Brain pericyte (primary cell): ENCODE results near the gene H6PD.

Source experiments
- DNase-seq: peaks from one replicate; pipeline ENCODE4 v3.0.0-alpha.2; 2012; ENCODE audit warnings: low read depth, low spot score

Gene H6PD

GRCh38 chr1:9278116-9278515 lies 43.5 kb downstream of the H6PD start:
- DNase-seq = no peak

GRCh38 chr1:9278585-9279153 lies 44.1 kb downstream of the H6PD start:
- no peak for DNase-seq

- DNase-seq = no peak
Measured at GRCh38 chr1:9279172-9279840, 44.7 kb downstream of the H6PD start.

- peak; percentile 38 for DNase-seq
Measured at GRCh38 chr1:9280015-9280860, 45.7 kb downstream of the H6PD start.

- no peak for DNase-seq
Measured at GRCh38 chr1:9281071-9281827, 46.7 kb downstream of the H6PD start.

GRCh38 chr1:9281908-9282695 lies 47.5 kb downstream of the H6PD start:
- DNase-seq = no peak

- DNase-seq = no peak
Measured at GRCh38 chr1:9282696-9282955, 48.1 kb downstream of the H6PD start.

GRCh38 chr1:9284061-9284460 lies 49.5 kb downstream of the H6PD start:
- DNase-seq = no peak

- DNase-seq = no peak
Measured at GRCh38 chr1:9286556-9286955, 52.0 kb downstream of the H6PD start.

- DNase-seq = no peak
Measured at GRCh38 chr1:9289090-9289534, 54.5 kb downstream of the H6PD start.

GRCh38 chr1:9289711-9290485 lies 55.3 kb downstream of the H6PD start:
- DNase-seq = peak; percentile 42

- DNase-seq = peak; percentile 39
Measured at GRCh38 chr1:9291914-9292360, 57.4 kb downstream of the H6PD start.

- DNase-seq = no peak
Measured at GRCh38 chr1:9292361-9293240, 58.0 kb downstream of the H6PD start, which contains the start of gene SPSB1. Gene SPSB1 (plus strand): TSS chr1:9292894. CDS start chr1:9355892, 62,998 bp downstream.

GRCh38 chr1:9293241-9293532 lies 58.6 kb downstream of the H6PD start:
- DNase-seq = no peak

- peak; percentile 46 for DNase-seq
Measured at GRCh38 chr1:9293533-9294404, 59.2 kb downstream of the H6PD start.

GRCh38 chr1:9294405-9294773 lies 59.8 kb downstream of the H6PD start:
- DNase-seq = no peak

- DNase-seq = no peak
Measured at GRCh38 chr1:9294910-9295636, 60.5 kb downstream of the H6PD start.

GRCh38 chr1:9295884-9296283 lies 61.3 kb downstream of the H6PD start:
- DNase-seq = no peak
